ENCODE results near the gene ANKRD33B. TPM values are rescaled to one million over a fixed set of nuclear protein-coding genes. Genes with fewer than 3 reads are reported as not detected.

Gene ANKRD33B
- total RNA-seq, 8 experiments from 2014 or later: 2.8 to 41.9 (median 5.4) TPM

DNA sequence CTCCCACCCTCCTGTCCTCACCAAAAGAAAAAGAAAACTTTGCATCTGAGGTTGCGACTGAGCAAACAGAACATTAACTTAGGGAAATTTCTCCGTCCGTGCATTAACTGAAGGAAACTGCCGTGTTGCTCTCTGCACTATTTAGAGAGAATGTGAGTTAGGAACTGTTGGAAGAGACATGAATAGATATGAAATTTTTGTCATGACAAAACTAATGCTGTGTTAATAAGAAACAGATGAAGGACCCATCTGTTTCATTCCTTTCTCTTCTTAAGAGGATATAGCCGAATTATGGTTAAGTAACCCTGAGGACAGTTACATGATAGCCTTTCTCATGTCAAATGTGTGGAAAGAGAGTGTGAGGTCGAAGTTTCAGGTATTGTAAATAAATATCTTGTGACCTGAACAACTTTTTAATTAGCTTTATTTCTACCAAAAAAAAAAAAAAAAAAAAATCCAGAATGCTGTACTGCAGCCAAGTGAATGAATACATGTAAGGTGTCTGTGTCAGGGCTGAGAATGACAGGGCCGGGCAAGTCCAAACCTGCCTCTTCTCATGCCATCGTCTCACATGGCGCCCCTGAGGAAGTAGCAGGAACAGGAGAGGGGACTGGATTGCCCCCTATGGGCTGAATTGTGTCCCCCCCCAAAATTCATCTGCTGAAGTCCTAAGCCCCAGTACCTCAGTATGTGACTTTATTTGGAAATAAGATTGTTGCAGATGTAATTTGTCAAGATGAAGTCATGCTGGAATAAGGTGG, 35.6 kb upstream of the ANKRD33B start:
- ATAC-seq (replicated peaks in 6 of 8): peak in 4 of 8 experiments; percentile 37 to 66 (median 51)
- H3K27ac ChIP-seq: no peak overlapping the region
- WGBS, 10 experiments: 10 to 92% (median 82%) methylated on average over 3 to 9 of the region's 9 CpGs
- no peak overlapping the region for H3K4me3 ChIP-seq
- in situ Hi-C loops (cut with MboI; ENCODE audit: low pct_unique_long_range_greater_than_20kb in 2 of 9, low sequenced_read_pairs in 9 of 9, unreplicated experiment in 9 of 9): no loop called here
- peaks cover 0 to 4% of the 10 kb centered on the region in 2 donors for H3K4me1 ChIP-seq (replicated peaks in 1 of 2)

DNA sequence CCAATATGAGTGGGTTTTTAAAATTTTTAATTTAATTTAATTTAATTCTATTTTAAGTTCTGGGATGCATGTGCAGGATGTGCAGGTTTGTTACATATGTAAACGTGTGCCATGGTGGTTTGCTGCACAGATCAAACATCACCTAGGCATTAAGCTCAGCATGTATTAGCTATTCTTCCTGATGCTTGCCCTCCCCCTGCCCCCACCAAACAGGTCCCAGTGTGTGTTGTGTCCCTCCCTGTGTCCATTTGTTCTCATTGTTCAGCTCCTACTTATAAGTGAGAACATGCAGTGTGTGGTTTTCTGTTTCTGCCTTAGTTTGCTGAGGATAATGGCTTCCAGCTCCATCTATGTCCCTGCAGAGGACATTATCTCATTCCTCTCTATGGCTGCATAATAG, 35.0 kb upstream of the ANKRD33B start:
- 40 to 100% methylated on average over 1 of the region's 1 CpG; no CpG with 5 or more reads in 8 of the 10 experiments for WGBS, 10 experiments
- no peak overlapping the region for H3K27ac ChIP-seq
- no peak overlapping the region for H3K4me3 ChIP-seq
- in situ Hi-C loops (cut with MboI; ENCODE audit: low pct_unique_long_range_greater_than_20kb in 2 of 9, low sequenced_read_pairs in 9 of 9, unreplicated experiment in 9 of 9): no loop called here
- H3K4me1 ChIP-seq (replicated peaks in 1 of 2): peaks cover 0 to 4% of the 10 kb centered on the region in 2 donors
- ATAC-seq (replicated peaks in 6 of 8): peak in 1 of 8 experiments; percentile 37

GRCh38 chr5:10530601-10531320, 33.1 kb upstream of the ANKRD33B start:
- in situ Hi-C loops (cut with MboI; ENCODE audit: low pct_unique_long_range_greater_than_20kb in 2 of 9, low sequenced_read_pairs in 9 of 9, unreplicated experiment in 9 of 9): no loop called here
- no peak for ATAC-seq (replicated peaks in 6 of 8)
- Histone ChIP-seq H3K4me3 (no peak overlapping the region), H3K4me1 (replicated peaks in 1 of 2) (no peaks in the 10 kb centered on the region), H3K27ac (no peak overlapping the region)
- 40 to 100% (median 95%) methylated on average over 1 to 4 of the region's 11 CpGs; no CpG with 5 or more reads in 4 of the 10 experiments for WGBS, 10 experiments

DNA sequence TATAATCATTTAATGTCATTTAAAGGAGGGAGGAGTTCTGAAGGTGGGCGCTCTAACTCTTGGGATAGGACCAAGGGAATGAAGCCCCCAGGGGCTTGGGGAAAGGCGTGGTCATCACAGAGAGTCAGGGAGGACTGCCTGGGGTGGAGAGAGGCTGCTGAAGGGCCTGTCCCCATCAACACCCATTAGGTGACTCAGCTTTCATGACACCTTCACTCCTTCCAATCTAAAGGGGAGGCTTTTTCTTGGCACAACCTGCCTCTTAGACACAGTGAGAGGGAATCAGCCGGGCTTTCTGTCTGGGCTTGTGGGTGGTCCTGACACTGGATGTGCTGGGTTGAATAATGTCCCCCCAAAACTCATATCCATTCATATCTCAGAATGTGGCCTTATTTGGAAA, 31.4 kb upstream of the ANKRD33B start:
- Histone ChIP-seq H3K27ac (no peak overlapping the region), H3K4me1 (replicated peaks in 1 of 2) (no peaks in the 10 kb centered on the region), H3K4me3 (no peak overlapping the region)
- WGBS, 10 experiments: 83 to 100% (median 100%) methylated on average over 1 of the region's 3 CpGs; no CpG with 5 or more reads in 5 of the 10 experiments
- ATAC-seq (replicated peaks in 6 of 8): no peak
- in situ Hi-C loops (cut with MboI; ENCODE audit: low pct_unique_long_range_greater_than_20kb in 2 of 9, low sequenced_read_pairs in 9 of 9, unreplicated experiment in 9 of 9): no loop called here

DNA sequence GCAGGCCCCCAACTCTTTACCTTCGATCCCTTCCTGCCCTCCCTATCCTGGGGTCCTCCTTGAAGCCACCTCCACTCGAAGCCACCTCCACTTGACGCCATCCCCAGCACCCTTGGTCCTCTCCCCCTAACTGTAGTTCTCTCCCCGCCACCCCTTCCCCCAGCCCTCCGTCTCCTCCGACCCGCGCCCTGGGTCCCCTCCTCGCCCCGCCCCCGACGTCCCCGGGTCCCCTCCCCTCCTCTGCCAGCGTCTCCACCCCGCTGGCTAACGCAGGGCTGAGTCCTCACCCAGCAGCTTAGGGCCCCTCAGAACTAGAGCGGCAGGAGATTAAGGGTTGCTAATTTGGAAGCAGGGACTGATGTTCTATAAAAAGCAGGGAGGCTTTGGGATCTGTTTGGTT, 30.6 kb upstream of the ANKRD33B start:
- H3K27ac ChIP-seq: no peak overlapping the region
- no peaks in the 10 kb centered on the region for H3K4me1 ChIP-seq (replicated peaks in 1 of 2)
- in situ Hi-C loops (cut with MboI; ENCODE audit: low pct_unique_long_range_greater_than_20kb in 2 of 9, low sequenced_read_pairs in 9 of 9, unreplicated experiment in 9 of 9): no loop called here
- no CpG with 5 or more reads among the region's 17 CpGs for WGBS, 10 experiments
- no peak overlapping the region for H3K4me3 ChIP-seq
- peak in 2 of 8 experiments; percentile 31 for ATAC-seq (replicated peaks in 6 of 8)

DNA sequence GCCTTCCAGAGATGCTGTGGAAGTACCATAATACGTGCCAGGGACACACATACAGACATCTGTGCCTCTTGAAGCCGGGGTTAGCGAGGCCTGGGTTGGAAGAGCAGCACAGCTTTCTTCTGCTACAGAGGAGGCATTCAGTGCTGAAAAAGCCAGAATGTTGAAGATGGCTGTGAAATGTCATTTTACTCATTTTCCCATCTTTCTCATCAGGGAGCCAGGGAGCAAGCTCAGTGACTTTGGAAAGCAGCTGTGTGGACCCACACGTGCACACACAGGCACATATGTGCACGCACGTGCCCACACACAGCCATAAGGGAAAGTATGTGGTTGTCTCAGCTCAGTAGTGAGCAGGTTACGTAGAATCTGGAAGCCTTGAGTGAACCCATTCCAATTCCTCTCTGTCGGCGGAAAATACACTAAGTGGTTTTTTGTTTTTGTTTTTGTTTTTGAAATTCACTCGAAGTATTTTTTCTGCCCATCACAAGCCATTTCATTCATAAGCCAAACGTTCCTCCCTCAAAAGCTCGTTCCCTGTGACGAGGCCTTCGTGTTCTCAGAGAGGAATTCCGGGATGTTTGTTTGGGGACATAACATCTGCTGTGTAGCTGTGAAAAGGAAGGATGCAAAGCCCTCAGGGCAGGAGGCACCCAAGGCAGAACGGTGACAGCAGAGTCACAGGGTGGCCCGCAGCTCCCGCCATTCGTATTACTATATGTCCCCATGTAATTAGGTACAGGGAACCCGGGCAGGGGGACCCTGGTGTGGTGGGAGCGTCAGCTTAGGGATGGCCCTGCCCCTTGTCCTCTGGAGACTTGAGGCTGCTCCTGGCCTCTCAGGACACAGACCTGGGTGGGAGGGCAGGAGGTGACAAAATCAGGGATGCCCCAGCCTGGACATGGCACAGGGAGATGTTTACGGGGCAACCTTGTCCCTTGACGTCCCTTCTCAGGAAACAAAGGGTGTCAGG, 29.0 kb upstream of the ANKRD33B start:
- Histone ChIP-seq H3K4me1 (replicated peaks in 1 of 2) (no peaks in the 10 kb centered on the region), H3K4me3 (no peak overlapping the region), H3K27ac (no peak overlapping the region)
- no peak for ATAC-seq (replicated peaks in 6 of 8)
- 48 to 95% (median 78%) methylated on average over 3 to 18 of the region's 23 CpGs for WGBS, 10 experiments
- in situ Hi-C loops (cut with MboI; ENCODE audit: low pct_unique_long_range_greater_than_20kb in 2 of 9, low sequenced_read_pairs in 9 of 9, unreplicated experiment in 9 of 9): no loop called here

- WGBS, 10 experiments: 28 to 89% (median 40%) methylated on average over 1 to 3 of the region's 3 CpGs; no CpG with 5 or more reads in 1 of the 10 experiments
- no peak overlapping the region for H3K27ac ChIP-seq
Observed at GRCh38 chr5:10536511-10536910, 27.4 kb upstream of the ANKRD33B start.

GRCh38 chr5:10536931-10537579, 26.8 kb upstream of the ANKRD33B start:
- in situ Hi-C loops (cut with MboI; ENCODE audit: low pct_unique_long_range_greater_than_20kb in 2 of 9, low sequenced_read_pairs in 9 of 9, unreplicated experiment in 9 of 9): no loop called here
- H3K4me1 ChIP-seq (replicated peaks in 1 of 2): no peaks in the 10 kb centered on the region
- no peak overlapping the region for H3K4me3 ChIP-seq
- peak in 1 of 8 experiments; percentile 21 for ATAC-seq (replicated peaks in 6 of 8)
- H3K27ac ChIP-seq: no peak overlapping the region
- 12 to 91% (median 58%) methylated on average over 3 to 9 of the region's 13 CpGs for WGBS, 10 experiments

More at GRCh38 chr5:10536511-10536910, 27.4 kb upstream of the ANKRD33B start:
- H3K4me3 ChIP-seq: no peak overlapping the region
- in situ Hi-C loops (cut with MboI; ENCODE audit: low pct_unique_long_range_greater_than_20kb in 2 of 9, low sequenced_read_pairs in 9 of 9, unreplicated experiment in 9 of 9): no loop called here
- ATAC-seq (replicated peaks in 6 of 8): peak in 2 of 8 experiments; percentile 30 to 60
- no peaks in the 10 kb centered on the region for H3K4me1 ChIP-seq (replicated peaks in 1 of 2)

GRCh38 chr5:10537624-10538023, 26.2 kb upstream of the ANKRD33B start:
- H3K4me1 ChIP-seq (replicated peaks in 1 of 2): no peaks in the 10 kb centered on the region
- in situ Hi-C loops (cut with MboI; ENCODE audit: low pct_unique_long_range_greater_than_20kb in 2 of 9, low sequenced_read_pairs in 9 of 9, unreplicated experiment in 9 of 9): no loop called here
- peak in 2 of 8 experiments; percentile 12 to 17 for ATAC-seq (replicated peaks in 6 of 8)
- 60 to 80% (median 60%) methylated on average over 1 to 3 of the region's 4 CpGs; no CpG with 5 or more reads in 7 of the 10 experiments for WGBS, 10 experiments
- no peak overlapping the region for H3K27ac ChIP-seq
- no peak overlapping the region for H3K4me3 ChIP-seq

DNA sequence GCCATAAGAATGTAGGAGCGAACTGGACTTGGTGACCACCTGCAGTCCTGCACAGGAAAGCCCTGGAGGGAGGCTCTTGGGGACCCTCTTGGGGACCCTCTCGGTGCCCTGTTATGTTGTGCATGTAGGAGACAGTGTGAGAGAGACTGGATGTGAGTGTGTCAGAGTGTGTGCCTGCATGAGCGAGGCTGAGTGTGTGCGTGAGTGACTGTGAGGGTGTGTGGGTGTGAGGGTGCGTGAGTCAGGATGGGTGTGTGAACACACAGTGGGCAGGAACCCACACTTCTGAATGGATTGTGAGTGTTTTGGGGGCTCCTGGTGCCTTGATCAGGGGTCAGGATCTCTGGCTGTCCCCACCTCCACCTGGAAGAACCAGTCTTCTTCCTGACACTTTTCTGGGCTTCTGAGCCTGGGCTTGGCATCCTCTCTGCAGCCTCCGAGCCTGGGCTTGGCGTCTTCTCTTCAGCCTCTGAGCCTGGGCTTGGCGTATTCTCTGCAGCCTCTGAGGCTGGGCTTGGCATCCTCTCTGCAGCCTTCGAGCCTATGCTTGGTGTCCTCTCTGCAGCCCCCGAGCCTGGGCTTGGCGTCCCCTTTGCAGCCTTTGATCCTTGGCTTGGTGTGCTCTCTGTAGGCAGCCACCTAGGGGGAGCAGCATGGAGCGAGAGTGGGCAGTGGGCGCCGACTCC, 25.6 kb upstream of the ANKRD33B start:
- no peaks in the 10 kb centered on the region for H3K4me1 ChIP-seq (replicated peaks in 1 of 2)
- H3K27ac ChIP-seq: no peak overlapping the region
- in situ Hi-C loops (cut with MboI; ENCODE audit: low pct_unique_long_range_greater_than_20kb in 2 of 9, low sequenced_read_pairs in 9 of 9, unreplicated experiment in 9 of 9): no loop called here
- no peak overlapping the region for H3K4me3 ChIP-seq
- ATAC-seq (replicated peaks in 6 of 8): peak in 1 of 8 experiments; percentile 61
- 20 to 100% (median 85%) methylated on average over 1 to 4 of the region's 14 CpGs; no CpG with 5 or more reads in 3 of the 10 experiments for WGBS, 10 experiments

DNA sequence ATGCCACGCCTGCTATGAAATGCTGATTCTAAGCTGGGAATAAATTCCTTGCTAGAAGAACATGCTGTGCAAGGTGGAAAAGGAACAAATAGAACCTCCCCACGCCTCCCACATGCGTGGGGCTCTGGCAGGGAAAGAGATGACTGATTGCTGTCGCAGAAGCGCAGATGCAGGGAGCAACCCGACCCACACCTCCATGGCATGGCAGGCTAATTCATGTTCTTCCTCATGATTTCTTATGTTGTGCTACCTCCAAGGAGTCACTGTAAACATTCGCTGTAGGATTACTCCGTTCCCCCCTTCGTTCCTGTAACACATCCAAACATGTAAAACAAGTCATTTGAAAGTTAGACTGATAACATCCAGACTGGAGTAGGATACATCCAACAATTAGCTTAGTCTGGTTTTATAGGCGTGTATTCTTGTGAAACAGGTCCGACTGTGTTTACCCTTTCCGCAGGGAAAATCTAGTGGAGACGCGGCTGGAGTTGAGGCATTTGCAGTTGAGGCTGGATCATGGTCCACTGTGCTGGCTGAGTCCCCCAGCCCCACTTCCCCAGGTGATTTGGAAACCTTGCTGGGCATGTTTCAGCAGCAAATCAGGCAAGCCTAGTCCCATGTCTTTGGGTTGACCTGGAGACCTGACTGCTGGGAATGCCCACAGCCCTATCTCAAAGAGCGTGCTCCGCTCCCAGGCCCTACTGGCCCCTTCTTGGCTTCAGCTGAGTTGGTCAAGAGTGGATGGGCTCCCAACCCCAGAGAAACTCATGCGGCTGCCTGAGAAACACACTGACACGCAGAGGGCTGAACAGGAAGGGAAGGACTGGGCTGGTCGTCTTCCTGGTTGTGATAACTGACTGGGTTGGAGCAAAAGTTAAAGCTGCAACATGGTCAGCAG, 24.8 kb upstream of the ANKRD33B start:
- no peak for ATAC-seq (replicated peaks in 6 of 8)
- Histone ChIP-seq H3K4me3 (no peak overlapping the region), H3K4me1 (replicated peaks in 1 of 2) (no peaks in the 10 kb centered on the region), H3K27ac (no peak overlapping the region)
- in situ Hi-C loops (cut with MboI; ENCODE audit: low pct_unique_long_range_greater_than_20kb in 2 of 9, low sequenced_read_pairs in 9 of 9, unreplicated experiment in 9 of 9): no loop called here
- WGBS, 10 experiments: 0 to 100% (median 88%) methylated on average over 1 to 12 of the region's 19 CpGs
